GM21390 (cell line): ENCODE measurements around the gene TOR2A.

Source experiments
- ATAC-seq: cut with Tn5 transposase; IDR thresholded peaks from one replicate; pipeline ENCODE4 v1.9.1; 2021; ENCODE audit not compliant: unreplicated experiment

The TOR2A gene

DNA sequence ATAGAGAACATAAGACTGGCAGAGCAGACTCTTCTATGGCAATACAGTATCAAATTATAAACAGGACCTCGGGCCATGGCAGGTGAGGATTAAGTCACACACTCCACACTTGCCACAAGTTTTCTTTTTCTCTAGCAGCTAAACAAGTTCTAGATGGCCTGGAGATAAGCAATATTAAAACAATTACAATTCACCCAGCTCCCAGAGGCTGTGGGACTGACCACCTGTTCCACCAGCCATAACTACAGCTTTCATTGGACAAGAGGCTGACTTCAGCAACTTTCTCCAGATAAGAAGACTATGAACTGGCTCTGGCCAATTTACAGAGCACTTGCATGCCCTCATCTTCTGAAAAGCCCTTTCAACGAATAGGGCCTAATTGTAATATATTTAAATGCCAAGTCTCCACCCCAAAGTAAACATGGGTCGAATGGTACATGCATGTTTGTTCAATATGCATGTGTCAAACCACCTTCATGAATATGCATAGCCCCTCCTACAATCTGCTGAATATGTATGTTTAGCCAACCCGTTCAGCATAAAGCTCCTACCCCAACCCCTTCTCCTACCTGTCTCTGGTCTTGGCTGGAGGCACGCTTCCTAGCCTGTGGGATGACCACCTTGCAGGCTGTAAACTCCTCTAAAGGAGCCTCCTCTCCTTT is 34.4 kb downstream of the TOR2A start:
- ATAC-seq, result no peak

DNA sequence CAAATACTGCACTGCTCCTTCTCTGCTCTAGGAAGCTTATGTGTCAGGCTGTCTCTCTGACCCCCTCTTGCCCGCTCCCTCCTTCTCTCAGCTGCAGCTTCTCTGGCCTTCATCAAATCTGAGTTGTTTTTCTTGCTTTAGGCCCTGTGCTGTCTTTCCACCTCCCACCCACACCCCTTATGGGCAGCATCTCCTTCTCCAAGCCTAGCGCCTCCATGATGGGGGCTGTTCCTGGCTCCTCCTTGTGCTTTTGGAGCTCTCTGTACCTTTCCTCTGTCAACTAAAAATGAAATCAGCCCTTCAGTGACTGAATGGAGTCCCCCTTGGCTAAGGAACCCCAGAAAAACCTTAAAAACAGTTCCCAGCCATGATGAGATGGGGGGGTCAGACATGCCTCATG is 35.0 kb downstream of the TOR2A start:
- no peak for ATAC-seq

DNA sequence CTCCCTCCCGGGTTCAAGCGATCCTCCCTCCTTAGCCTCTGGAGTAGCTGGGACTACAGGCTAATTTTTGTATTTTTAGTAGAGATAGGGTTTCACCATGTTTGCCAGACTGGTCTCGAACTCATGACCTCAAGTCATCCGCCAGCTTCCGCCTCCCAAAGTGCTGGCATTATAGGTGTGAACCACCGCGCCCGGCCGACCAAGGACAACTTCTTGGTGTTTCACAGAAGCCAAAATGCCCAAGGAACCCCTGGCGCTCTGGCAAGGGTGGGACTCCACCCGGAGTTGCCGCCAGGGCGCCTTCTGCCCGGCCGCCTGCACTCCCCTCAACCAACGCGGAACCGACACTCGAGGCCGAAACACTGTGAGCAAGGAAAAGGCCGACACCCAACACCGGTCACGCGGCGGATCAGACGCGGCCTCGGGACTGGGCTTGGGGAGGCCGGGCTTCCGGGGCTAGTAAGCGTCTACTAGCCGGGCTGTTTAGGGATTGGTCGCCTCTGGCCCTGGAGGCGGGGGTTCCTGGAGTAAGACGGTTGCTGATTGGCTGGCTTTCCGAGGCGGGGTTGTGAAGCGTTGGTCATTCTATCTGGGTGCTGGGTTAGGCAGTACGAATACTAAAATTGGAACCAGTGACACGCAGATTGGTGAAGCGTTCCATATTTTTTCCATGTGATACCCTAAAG is 36.0 kb downstream of the TOR2A start:
- no peak for ATAC-seq

DNA sequence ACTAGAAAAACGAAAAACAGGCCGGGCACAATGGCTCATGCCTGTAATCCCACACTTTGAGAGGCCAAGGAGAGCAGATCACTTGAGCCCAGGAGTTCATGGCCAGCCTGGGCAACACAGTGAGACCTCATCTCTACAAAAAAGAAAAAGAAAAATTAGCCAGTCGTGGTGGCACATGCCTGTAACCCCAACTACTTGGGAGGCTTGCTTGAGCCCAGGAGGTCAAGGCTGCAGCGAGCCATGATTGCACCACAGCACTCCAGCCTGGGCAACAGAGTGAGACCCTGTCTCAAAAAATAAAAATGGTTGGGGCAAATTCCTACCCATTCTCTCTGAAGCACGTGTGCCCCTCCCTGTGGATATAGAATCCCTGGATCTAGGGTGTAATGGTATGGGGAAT is 36.7 kb downstream of the TOR2A start:
- no peak for ATAC-seq

DNA sequence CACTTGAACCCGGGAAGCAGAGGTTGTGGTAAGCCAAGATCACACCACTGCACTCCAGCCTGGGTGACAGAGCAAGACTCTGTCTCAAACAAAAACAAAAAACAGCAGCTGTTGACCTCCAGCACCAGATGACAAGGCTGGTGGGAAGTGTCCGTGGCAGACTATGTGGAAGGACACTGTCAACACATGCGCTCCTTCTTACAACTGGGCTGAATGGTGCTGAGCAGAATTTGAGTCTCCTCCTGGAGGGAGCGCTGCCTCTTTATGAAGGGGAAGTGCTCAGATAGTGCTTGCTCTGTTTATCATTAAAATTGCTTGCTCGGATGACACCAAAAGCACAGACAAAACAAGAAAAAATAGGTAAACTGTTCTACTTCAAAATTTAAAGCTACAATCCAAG is 37.5 kb downstream of the TOR2A start:
- ATAC-seq, result no peak

DNA sequence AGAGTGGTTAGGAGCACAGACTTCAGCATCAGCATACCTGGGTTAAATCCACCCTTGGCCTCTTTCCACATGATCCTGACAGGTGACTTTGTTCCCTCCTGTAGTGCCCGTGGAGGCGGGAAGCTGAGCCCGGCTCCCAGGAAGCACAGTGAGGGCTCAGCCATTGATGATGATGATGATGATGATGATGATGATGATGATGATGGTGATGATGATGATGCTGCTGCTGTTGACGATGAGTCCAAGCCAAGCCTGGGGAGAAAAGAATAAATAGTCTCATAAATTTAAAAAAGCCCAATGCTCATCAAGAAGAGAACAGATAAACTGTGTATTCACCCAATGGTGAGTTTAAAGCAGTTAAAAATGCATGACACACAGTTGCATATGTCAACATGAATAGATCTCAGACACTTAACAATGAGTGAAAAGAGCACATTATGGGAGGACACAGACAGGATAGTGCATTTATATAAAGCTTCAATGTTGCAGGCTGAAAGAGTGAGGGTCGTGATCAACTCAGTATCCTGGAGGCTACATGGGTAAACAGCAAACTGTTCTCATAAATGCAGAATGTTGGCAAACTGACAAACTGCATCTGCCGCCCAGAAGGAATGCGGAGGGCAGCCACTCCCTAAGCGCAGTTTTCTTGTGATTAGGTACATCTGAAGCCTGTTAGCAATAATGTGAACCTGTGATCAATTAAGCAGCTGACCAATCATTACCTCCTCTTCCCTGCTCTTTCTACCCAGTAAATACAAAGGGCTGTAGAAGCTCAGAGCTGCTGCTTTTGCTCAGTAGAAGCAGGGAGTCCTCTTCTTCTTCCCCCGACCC is 40.0 kb downstream of the TOR2A start:
- no peak for ATAC-seq

DNA sequence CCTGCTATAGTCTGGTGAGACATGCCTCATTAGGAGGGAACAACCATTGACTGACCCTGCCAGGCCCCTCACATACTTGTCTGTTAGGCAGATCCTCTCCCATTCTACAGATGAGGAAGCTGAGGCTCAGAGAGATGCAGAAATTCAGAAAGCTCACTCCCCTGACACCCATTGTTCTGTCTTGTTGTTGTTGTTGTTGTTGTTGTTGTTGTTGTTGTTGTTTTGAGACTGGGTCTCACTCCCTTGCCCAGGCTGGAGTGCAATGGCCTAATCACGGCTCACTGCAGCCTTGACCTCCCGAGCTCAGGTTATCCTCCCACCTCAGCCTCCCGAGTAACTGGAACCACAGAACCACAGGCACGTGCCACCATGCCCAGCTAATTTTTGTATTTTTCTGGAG is 41.4 kb downstream of the TOR2A start:
- ATAC-seq, result no peak

DNA sequence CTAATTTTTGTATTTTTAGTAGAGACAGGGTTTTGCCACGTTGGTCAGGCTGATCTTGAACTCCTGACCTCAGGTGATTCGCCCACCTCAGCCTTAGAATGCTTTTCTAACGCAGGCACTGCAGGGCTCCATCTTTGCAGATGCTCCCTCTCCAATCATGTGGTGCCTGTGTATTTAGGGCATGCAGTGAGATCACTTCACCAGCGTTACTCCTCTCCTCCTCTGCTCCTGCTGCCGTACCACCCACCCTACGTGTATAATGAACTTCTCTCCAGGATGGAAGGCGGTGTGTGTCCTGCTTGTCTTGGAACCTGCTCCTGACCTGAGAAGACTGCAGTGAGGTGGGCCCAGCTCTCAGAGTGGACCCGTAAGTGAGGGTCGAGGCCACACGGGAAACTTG is 42.0 kb downstream of the TOR2A start:
- no peak for ATAC-seq

DNA sequence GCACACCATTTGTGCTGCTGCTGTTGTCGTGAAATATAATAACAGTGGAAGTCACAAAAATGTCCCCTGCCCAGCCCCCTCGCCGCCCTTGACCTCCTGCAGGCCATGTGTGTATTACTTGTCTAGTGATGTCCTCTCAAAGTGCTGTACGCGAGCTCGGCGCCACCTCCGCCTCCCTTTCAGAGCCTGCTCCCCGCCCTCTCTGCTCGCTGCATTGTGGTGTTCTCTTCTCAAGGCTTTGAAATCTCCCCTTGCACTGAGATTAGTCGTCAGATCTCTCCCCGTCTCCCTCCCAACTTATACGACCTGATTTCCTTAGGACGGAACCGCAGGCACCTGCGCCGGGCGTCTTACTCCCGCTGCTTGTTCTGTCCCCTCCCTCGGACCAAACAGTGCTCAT is 43.0 kb downstream of the TOR2A start:
- ATAC-seq, result no peak

DNA sequence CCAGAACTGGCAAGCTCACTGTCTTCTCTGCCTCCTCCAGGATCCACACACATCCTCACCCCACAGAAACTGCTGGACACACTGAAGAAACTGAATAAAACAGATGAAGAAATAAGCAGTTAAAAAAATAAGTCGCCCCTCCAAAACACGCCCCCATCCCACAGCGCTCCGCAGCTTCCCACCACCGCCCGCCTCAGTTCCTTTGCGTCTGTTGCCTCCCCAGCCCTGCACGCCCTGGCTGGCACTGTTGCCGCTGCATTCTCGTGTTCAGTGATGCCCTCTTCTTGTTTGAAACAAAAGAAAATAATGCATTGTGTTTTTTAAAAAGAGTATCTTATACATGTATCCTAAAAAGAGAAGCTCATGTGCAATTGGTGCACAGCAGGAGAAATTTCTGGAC is 44.4 kb downstream of the TOR2A start:
- no peak for ATAC-seq

DNA sequence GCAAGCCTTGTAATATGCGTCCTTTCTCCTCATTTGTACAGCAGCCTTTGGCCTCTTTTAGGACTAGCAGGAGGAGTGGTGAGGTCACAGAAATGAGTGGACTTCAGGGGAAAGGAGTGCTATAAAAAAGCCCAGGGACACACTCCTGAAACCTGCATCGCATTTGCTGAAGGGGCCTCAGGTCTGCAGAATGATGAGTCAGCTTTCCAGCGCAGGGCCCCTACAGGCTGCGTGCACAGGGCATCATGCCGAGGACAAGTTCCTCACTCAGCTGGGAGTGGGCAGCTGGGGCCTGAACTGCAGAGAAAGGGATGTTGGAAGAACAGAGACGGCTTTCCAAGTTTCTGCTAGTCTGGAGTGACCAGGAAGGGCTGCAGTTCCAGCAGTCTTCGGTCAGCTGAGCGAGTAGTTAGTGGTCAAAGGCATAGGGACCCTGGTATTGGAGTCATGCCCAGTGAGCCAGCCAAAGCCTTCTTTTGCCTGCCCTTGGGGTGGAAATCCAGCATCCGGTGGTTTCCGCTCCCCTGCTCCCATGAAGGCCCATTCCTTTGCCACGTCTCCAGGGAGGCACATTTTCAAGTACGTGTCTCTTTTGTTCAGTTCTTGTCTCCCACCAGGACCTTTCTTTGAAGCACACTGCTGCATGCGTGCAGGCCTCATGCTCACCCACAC is 45.6 kb downstream of the TOR2A start:
- ATAC-seq, result no peak

DNA sequence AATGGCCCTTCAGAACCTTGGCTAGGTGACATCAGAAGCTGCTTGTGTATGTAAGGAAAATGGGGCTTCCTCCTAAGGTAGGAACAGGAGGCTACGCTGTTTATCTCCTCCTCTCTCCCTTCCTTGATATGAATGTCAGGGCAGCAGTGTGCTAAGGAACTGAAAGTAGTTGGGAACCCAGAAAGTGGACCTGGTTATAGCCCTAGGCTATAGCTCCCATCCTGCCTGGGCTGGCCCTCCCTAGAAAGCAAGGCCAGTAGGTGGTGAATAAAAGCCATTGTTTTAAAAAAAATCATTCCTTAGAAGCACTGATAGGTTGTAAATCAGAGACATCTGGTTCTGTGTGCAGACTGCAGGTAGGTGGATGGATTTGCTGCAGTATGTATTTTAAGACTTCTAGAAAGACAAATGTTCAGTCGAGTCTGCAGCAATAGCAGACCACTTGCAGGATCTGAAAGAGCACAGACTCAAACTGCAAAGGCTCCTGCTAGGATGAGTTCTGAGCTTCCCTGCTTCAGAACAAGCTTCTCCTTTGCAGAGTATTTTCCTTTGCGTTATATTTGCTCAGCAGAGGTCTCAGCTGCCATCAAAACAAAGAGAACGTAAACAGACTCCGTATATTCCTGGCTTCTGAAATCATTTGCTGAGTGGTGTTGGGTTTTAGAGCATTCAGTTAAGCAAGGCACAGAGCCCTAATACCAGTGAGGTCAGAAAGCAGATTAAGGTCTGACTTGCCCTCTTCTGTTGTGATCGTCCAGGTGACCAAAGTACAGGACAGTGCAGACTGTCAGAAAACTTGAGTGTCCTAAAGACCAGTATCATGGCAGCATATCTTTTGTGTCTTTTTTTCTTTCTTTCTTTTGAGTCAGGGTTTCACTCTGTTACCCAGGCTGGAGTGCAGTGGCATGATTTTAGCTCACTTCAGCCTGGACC is 48.4 kb downstream of the TOR2A start:
- ATAC-seq, result no peak

DNA sequence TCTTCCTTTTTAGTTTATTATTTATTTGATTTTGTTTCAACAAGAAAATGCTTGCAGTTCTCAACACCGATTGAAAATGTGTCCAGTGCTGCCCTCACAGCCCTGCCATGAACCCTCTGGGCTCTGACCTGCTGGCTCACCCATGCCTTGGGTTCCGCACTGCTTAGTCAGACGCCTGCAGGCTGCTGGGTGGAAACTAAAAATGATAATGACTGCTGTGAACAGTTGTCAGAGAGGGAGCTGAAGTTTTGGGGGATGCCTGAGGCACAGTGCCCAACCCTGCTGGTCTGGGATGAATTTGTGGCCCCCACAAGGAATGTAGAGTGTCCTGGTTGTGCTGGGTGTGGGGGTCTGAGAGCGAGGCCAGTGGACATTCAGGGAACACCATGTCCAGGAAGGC is 50.5 kb downstream of the TOR2A start:
- ATAC-seq, result no peak

DNA sequence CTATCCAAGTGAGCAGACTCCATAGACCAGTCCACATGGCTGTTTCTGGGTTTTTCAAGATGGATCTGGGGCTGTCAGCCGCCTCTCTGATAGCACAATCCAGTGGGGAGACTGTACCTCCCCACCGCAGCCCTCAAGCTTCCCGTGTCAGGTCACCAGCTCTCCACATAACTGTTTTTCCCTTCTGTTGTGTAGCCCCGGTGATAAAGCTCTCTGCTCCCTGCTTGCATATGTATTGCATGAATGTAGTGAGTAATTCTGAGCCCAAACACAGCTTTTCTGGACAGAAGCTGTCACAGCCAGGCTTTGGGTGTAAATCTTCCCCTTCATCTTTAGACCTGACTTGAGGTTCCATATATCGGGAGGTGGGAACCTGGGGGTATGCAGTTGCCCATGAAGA is 51.4 kb downstream of the TOR2A start:
- ATAC-seq, result no peak

DNA sequence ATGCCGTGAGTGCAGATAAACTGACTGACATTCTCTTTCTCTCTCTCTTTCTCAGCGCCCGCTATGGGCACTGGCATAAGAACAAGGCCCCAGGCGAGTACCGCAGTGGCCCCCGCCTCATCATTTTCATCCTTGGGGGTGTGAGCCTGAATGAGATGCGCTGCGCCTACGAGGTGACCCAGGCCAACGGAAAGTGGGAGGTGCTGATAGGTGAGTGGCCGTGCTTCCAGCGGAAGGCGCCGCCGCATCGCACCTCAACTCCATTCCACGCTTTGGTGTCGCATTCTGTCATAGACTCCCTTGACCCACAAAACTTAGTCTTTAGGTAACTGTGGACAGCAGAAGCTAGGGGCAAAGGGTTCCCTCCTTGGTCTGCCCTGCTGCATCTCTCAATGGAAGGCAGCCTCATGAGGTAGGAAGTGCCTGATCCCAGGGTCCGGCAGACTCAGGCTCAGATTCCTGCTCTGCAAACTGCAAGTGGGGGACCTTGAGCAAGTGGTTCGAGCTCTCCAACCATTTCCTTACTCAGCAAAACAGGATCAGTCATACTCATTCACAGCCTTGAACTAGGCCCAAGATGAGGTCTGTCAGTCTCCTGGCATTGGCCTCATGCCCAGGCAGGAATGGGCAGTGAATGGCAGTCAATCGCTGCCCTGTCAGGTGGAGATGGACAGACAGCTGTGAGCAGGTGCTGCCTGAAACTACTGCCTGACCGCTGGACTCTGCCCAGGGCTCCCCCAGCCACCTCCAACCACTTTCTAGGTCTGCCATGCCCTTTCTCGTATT is 52.5 kb downstream of the TOR2A start:
- no peak for ATAC-seq
